A549 treated with dexamethasone at 1 μM for 4 hours (cell line): ENCODE data around the gene ANLN. TPM values are rescaled to one million over a fixed set of nuclear protein-coding genes. Genes with fewer than 3 reads are reported as not detected.

ENCODE experiments used
- total RNA-seq: library from RNA; stranded (reverse); fragments of 200-300 nt; extraction: Qiagen RNA extraction; gene quantifications from 5 replicates; pipeline ENCODE4 v1.2.3, GENCODE V29; 2022

The ANLN gene
- total RNA-seq: 63.5 to 82.6 TPM (median 79.9 TPM) in 5 replicates

GRCh38 chr7:36389371-36390198 lies at the start of gene ANLN:
TSS of gene ANLN (plus strand) at chr7:36389862. CDS start at chr7:36390027, 165 bp downstream.

Other genes with a start within 250 kb of the ANLN start
- 57.9 to 69.9 TPM (median 58.4 TPM) in 5 replicates for gene EEPD1, start 236.6 kb upstream of the ANLN start, total RNA-seq